Activated naive CD4-positive, alpha-beta T cell treated with anti-CD3 and anti-CD28 coated beads for 36 hours (primary cell): ENCODE results near the gene MAML2. TPM values are rescaled to one million over a fixed set of nuclear protein-coding genes. Genes with fewer than 3 reads are reported as not detected.

Experiments
- CTCF ChIA-PET: fragments of 350-600 bp; sonication (Branson Sonifier 250); formaldehyde crosslinking; loops from one replicate; lab custom pipeline; 2021; ENCODE audit warnings: antibody characterized with exemption; lab: Charles Lee
- DNase-seq: peaks from one replicate; pipeline ENCODE4 v3.0.0-alpha.2; 2020
- H3K27ac Mint-ChIP-seq: one replicate; pipeline ENCODE4 v1.8.0; 2021; ENCODE audit warnings: mild to moderate bottlenecking, mixed read lengths
- H3K27me3 Mint-ChIP-seq: one replicate; pipeline ENCODE4 v1.8.0; 2021; ENCODE audit warnings: low read depth, mixed read lengths
- H3K36me3 Mint-ChIP-seq: one replicate; pipeline ENCODE4 v1.8.0; 2021; ENCODE audit warnings: low read depth, mixed read lengths
- H3K4me1 Mint-ChIP-seq: one replicate; pipeline ENCODE4 v1.8.0; 2021; ENCODE audit warnings: low read depth, mixed read lengths
- H3K4me3 Mint-ChIP-seq: one replicate; pipeline ENCODE4 v1.8.0; 2021; ENCODE audit warnings: mild to moderate bottlenecking, moderate library complexity, mixed read lengths
- H3K9me3 Mint-ChIP-seq: one replicate; pipeline ENCODE4 v1.8.0; 2021; ENCODE audit warnings: mixed read lengths
- intact Hi-C: fragments of 100-400 bp; cut with micrococcal nuclease; formaldehyde crosslinking; loops from one replicate; pipeline ENCODE4 v1.15.1; 2023
- total RNA-seq, 2 experiments: library from RNA; stranded (reverse); gene quantifications; one replicate each; pipeline ENCODE4 v1.2.3, GENCODE V29; 2021

MAML2 gene
- total RNA-seq, 2 experiments from 2014 or later, result 26.6 to 28.1 TPM

DNA sequence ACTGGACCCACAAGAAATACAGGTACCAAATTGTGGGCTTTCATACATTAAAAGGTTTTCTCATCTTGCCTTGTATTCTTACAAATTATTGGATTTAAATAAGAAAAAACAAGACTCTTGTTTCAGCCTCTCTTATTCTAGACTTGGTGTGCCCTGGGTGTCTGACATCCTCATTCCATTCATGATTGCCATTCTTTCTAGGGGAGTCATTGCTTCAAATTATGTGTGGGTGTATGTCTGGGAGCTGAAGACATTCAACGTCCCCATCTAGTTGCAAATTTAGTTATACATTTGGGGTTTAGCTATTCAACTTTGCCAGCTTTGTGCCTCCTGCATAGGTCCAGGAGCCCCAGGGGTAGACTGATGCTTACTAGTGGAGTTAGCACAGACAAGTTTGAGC is 18.1 kb downstream of the MAML2 start:
- no peak for DNase-seq
- H3K27me3 Mint-ChIP-seq, result no peaks in the 10 kb centered on the region
- intact Hi-C loops, result no loop called here
- peaks cover 45% of the 10 kb centered on the region for H3K36me3 Mint-ChIP-seq
- H3K4me1 Mint-ChIP-seq, result peaks cover 83% of the 10 kb centered on the region
- H3K9me3 Mint-ChIP-seq, result peaks cover 1% of the 10 kb centered on the region
- H3K27ac Mint-ChIP-seq, result no peak overlapping the region
- CTCF ChIA-PET, result interaction anchor here (1.2 kb wide), 1 partner anchor 59 kb away, joined by 3 read pairs; no protein-coding TSS in a partner anchor
- no peak overlapping the region for H3K4me3 Mint-ChIP-seq

DNA sequence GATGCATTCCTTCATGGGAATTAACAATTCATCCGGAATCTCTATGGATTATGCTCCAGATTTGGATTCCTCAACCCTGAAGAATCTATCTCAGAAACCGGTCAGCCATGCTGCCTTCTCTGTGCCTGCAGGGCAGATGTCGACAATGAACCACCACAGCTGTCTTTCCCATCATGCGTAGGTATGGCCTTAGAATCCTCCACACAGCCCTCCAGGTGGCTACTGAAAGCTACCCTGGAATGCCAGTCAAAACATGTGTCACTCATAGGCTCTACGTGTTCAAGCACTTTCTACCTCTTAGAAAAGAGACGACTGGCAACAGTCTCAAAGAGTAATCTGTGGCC is 19.4 kb downstream of the MAML2 start:
- no peaks in the 10 kb centered on the region for H3K9me3 Mint-ChIP-seq
- peaks cover 83% of the 10 kb centered on the region for H3K4me1 Mint-ChIP-seq
- no peak overlapping the region for H3K27ac Mint-ChIP-seq
- H3K4me3 Mint-ChIP-seq, result no peak overlapping the region
- H3K27me3 Mint-ChIP-seq, result no peaks in the 10 kb centered on the region
- intact Hi-C loops, result no loop called here
- CTCF ChIA-PET, result no interaction called here
- DNase-seq, result no peak
- H3K36me3 Mint-ChIP-seq, result peaks cover 40% of the 10 kb centered on the region

GRCh38 chr11:96322775-96323641 is 20.0 kb downstream of the MAML2 start:
- H3K27ac Mint-ChIP-seq, result no peak overlapping the region
- CTCF ChIA-PET, result interaction anchor here (1.4 kb wide), 1 partner anchor 20 kb away, joined by 4 read pairs; the partner anchor contains the start of gene MAML2
- intact Hi-C loops, result no loop called here
- peaks cover 85% of the 10 kb centered on the region for H3K4me1 Mint-ChIP-seq
- no peaks in the 10 kb centered on the region for H3K27me3 Mint-ChIP-seq
- no peak for DNase-seq
- no peak overlapping the region for H3K4me3 Mint-ChIP-seq
- H3K36me3 Mint-ChIP-seq, result peaks cover 39% of the 10 kb centered on the region
- no peaks in the 10 kb centered on the region for H3K9me3 Mint-ChIP-seq

GRCh38 chr11:96321091-96321490 is 21.9 kb downstream of the MAML2 start:
- Mint-ChIP-seq H3K36me3 (peaks cover 47% of the 10 kb centered on the region), H3K4me3 (no peak overlapping the region), H3K4me1 (peaks cover 94% of the 10 kb centered on the region), H3K27me3 (no peaks in the 10 kb centered on the region), H3K9me3 (no peaks in the 10 kb centered on the region), H3K27ac (no peak overlapping the region)
- CTCF ChIA-PET, result interaction anchor here (1.1 kb wide), 1 partner anchor 11 kb away, joined by 3 read pairs; no protein-coding TSS in a partner anchor
- no peak for DNase-seq
- intact Hi-C loops, result loop anchor here (1.0 kb wide), 1 partner anchor 8 kb away; no protein-coding TSS in a partner anchor

DNA sequence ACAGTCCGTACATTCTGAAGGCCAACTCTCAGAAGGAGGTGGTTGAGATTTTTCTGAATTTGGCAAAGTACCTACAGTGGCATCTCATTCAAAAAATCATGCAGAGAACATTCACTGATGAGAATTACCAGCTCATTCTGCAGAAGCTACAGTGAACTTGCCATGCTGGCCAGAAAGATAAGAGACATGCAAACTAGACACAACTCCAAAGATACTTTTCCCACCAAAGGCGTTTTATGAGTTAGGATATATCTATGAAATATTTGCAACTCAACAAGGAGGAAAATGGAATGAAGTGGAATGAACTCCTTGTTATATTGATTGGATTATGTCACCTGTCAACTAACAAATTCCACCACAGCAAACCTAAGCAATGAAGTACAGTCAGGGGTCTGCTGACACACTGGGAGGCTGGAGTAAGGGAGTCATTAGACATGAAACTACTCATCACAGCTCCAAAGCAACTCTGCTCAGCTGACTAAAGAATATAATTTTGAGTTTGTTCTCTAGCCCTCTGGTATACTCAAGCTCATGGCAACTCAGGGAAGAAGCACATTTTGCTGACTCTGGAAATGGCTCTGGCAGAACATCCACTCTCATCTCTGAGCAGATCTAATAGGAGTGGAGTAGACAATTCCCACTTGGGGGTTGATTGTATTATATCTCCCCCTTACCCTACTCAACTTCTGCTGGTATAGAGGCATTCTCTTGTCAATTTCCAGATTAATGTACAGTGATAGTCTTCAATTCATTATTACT is 22.9 kb downstream of the MAML2 start:
- Mint-ChIP-seq H3K4me3 (no peak overlapping the region), H3K27ac (peak overlapping the region; percentile 19), H3K36me3 (peaks cover 44% of the 10 kb centered on the region), H3K9me3 (no peaks in the 10 kb centered on the region), H3K27me3 (no peaks in the 10 kb centered on the region), H3K4me1 (peaks cover 95% of the 10 kb centered on the region)
- CTCF ChIA-PET, result interaction anchor here (1.3 to 2.5 kb wide), 3 partner anchors 18 to 75 kb away, joined by 3 to 8 read pairs (median 7); no protein-coding TSS in a partner anchor
- DNase-seq, result no peak
- intact Hi-C loops, result loop anchor here (2.0 kb wide), 2 partner anchors 13 to 15 kb away; no protein-coding TSS in a partner anchor

DNA sequence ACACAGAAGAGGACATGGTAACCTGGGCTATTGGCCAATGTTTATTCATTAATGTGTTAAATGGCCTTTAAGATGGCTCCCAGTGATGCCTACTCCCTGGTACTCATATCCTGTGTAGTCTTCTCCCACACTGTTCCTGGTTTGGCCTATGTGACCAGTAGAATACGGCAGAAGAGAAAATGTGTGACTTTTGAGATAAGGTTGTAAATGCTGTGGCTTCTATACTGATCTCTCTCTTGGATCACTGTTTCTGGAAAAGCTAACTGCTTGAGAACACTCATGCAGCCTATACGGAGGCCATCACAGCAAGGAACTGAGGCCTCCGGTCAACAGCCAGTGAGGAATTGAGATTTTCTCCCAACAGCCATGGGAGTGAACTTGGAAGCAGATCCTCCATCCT is 24.1 kb downstream of the MAML2 start:
- no peak for DNase-seq
- Mint-ChIP-seq H3K4me1 (peaks cover 94% of the 10 kb centered on the region), H3K27ac (peak overlapping the region; percentile 1), H3K36me3 (peaks cover 44% of the 10 kb centered on the region), H3K27me3 (no peaks in the 10 kb centered on the region), H3K9me3 (no peaks in the 10 kb centered on the region), H3K4me3 (no peak overlapping the region)
- CTCF ChIA-PET, result interaction anchor here (0.9 to 2.5 kb wide), 5 partner anchors 11 to 73 kb away, joined by 3 to 8 read pairs (median 4); no protein-coding TSS in a partner anchor
- intact Hi-C loops, result loop anchor here (2.0 kb wide), 2 partner anchors 14 kb away; no protein-coding TSS in a partner anchor

- H3K36me3 Mint-ChIP-seq, result peaks cover 42% of the 10 kb centered on the region
- intact Hi-C loops, result loop anchor here (2.0 kb wide), 2 partner anchors 14 kb away; no protein-coding TSS in a partner anchor
- H3K9me3 Mint-ChIP-seq, result no peaks in the 10 kb centered on the region
- H3K4me1 Mint-ChIP-seq, result peaks cover 93% of the 10 kb centered on the region
- CTCF ChIA-PET, result interaction anchor here (1.3 to 2.5 kb wide), 4 partner anchors 9 to 25 kb away, joined by 3 to 7 read pairs (median 5); partner anchors contain the start of gene MAML2
- H3K27ac Mint-ChIP-seq, result peak overlapping the region; percentile 20
- H3K4me3 Mint-ChIP-seq, result no peak overlapping the region
- no peaks in the 10 kb centered on the region for H3K27me3 Mint-ChIP-seq
- DNase-seq, result no peak
Measured at GRCh38 chr11:96318399-96318798, 24.6 kb downstream of the MAML2 start.

DNA sequence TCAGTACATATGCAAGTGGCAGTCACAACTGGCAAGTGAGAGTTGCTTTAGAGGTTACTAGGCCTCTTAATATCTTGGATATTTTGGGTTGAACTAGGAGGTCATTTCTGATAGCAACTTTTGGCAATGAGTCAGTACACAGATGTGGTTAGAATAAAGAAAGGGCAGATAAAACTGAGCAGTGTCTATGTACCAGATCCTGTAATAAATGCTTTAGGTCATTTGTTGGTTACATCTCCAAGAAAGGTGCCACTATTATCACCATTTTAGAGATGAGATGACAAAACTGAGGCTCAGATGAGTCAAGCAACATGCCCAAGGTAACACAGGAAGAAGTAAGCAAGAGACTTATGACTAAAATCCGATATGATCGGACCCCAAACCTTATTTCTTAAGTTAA is 25.0 kb downstream of the MAML2 start:
- no peaks in the 10 kb centered on the region for H3K9me3 Mint-ChIP-seq
- no peak overlapping the region for H3K27ac Mint-ChIP-seq

DNA sequence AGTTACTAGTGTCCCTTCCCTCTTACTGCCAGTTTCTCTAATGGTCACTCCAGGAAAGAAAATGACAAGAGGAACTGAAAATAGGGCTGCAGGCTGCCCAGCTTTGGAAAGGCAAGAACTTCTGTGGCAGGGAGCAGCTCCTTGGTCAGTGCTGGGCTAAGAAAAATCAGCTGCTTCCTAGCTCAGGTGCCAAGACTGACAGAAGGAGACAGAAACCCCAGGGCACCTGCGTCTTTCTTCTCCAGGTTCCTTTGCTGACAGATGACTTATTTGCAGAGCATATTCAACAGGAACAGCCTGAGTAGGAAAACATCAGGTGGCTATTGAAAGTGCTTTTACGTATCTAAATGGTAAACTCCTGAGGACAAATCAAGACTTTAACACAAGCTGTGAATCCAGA is 25.4 kb downstream of the MAML2 start:
- no peaks in the 10 kb centered on the region for H3K9me3 Mint-ChIP-seq
- intact Hi-C loops, result no loop called here
- no peak for DNase-seq
- H3K27ac Mint-ChIP-seq, result no peak overlapping the region
- H3K36me3 Mint-ChIP-seq, result peaks cover 35% of the 10 kb centered on the region
- H3K4me3 Mint-ChIP-seq, result no peak overlapping the region
- peaks cover 94% of the 10 kb centered on the region for H3K4me1 Mint-ChIP-seq
- no peaks in the 10 kb centered on the region for H3K27me3 Mint-ChIP-seq
- CTCF ChIA-PET, result interaction anchor here (1.0 to 1.8 kb wide), 3 partner anchors 8 to 25 kb away, joined by 3 to 6 read pairs (median 3); partner anchors contain the start of gene MAML2

More for the DNA sequence above, 25.0 kb downstream of the MAML2 start:
- intact Hi-C loops, result loop anchor here (2.0 kb wide), 2 partner anchors 13 to 15 kb away; no protein-coding TSS in a partner anchor
- no peak for DNase-seq
- peaks cover 39% of the 10 kb centered on the region for H3K36me3 Mint-ChIP-seq
- no peak overlapping the region for H3K4me3 Mint-ChIP-seq
- H3K4me1 Mint-ChIP-seq, result peaks cover 94% of the 10 kb centered on the region
- no peaks in the 10 kb centered on the region for H3K27me3 Mint-ChIP-seq
- CTCF ChIA-PET, result interaction anchor here (1.0 to 2.5 kb wide), 5 partner anchors 8 to 25 kb away, joined by 3 to 7 read pairs (median 4); partner anchors contain the start of gene MAML2

GRCh38 chr11:96316869-96317268 is 26.1 kb downstream of the MAML2 start:
- Mint-ChIP-seq H3K27me3 (no peaks in the 10 kb centered on the region), H3K27ac (no peak overlapping the region), H3K9me3 (no peaks in the 10 kb centered on the region), H3K4me1 (peaks cover 93% of the 10 kb centered on the region), H3K36me3 (peaks cover 33% of the 10 kb centered on the region), H3K4me3 (no peak overlapping the region)
- no peak for DNase-seq
- CTCF ChIA-PET, result interaction anchor here (1.0 to 1.8 kb wide), 2 partner anchors 21 to 26 kb away, joined by 3 to 6 read pairs; partner anchors contain the start of gene MAML2
- intact Hi-C loops, result no loop called here

GRCh38 chr11:96315476-96315875 is 27.5 kb downstream of the MAML2 start:
- H3K27ac Mint-ChIP-seq, result no peak overlapping the region
- CTCF ChIA-PET, result interaction anchor here (0.6 to 1.0 kb wide), 2 partner anchors 23 to 29 kb away, joined by 4 to 5 read pairs; no protein-coding TSS in a partner anchor
- intact Hi-C loops, result no loop called here
- no peak for DNase-seq
- H3K36me3 Mint-ChIP-seq, result peaks cover 25% of the 10 kb centered on the region
- peaks cover 93% of the 10 kb centered on the region for H3K4me1 Mint-ChIP-seq
- no peak overlapping the region for H3K4me3 Mint-ChIP-seq
- no peaks in the 10 kb centered on the region for H3K27me3 Mint-ChIP-seq
- H3K9me3 Mint-ChIP-seq, result no peaks in the 10 kb centered on the region
